ENCODE measurements around the gene CCDC85B. TPM values are rescaled to one million over a fixed set of nuclear protein-coding genes. Genes with fewer than 3 reads are reported as not detected.

The CCDC85B gene
- total and polyA plus RNA-seq, 4 donors = 4.3 to 12.6 (median 6.9) TPM

- WGBS = 83% methylated on average over 3 of the region's 3 CpGs
- DNase-seq (ENCODE audit: low spot score) = no peak
- Histone ChIP-seq H3K4me1 (ENCODE audit: control insufficient read depth in 4 of 4, insufficient read depth in 4 of 4, low read length in 3 of 4) (peaks cover 7 to 21% (median 16%) of the 10 kb centered on the region in 4 donors), H3K9me3 (ENCODE audit: control insufficient read depth in 4 of 4, low read length in 3 of 4) (no peaks in the 10 kb centered on the region), H3K27me3 (ENCODE audit: control insufficient read depth in 4 of 4, insufficient read depth in 4 of 4, low read length in 3 of 4) (no peaks in the 10 kb centered on the region), H3K27ac (ENCODE audit: low read depth in 1 of 2, low read length in 2 of 2) (no peak overlapping the region), H3K36me3 (ENCODE audit: control insufficient read depth in 4 of 4, insufficient read depth in 3 of 4, low read depth in 1 of 4, low read length in 3 of 4) (peaks cover 0 to 9% (median 4%) of the 10 kb centered on the region in 4 donors), H3K4me3 (ENCODE audit: low read depth in 1 of 3, low read length in 3 of 3) (no peak overlapping the region), H3K9ac (ENCODE audit: low read depth in 1 of 2, low read length in 2 of 2) (no peak overlapping the region)
- no peak for TF ChIP-seq EGR1 (IDR thresholded peaks at IDR 0.05; ENCODE audit: low read depth in 2 of 2)
- TF ChIP-seq, protein P1, sequence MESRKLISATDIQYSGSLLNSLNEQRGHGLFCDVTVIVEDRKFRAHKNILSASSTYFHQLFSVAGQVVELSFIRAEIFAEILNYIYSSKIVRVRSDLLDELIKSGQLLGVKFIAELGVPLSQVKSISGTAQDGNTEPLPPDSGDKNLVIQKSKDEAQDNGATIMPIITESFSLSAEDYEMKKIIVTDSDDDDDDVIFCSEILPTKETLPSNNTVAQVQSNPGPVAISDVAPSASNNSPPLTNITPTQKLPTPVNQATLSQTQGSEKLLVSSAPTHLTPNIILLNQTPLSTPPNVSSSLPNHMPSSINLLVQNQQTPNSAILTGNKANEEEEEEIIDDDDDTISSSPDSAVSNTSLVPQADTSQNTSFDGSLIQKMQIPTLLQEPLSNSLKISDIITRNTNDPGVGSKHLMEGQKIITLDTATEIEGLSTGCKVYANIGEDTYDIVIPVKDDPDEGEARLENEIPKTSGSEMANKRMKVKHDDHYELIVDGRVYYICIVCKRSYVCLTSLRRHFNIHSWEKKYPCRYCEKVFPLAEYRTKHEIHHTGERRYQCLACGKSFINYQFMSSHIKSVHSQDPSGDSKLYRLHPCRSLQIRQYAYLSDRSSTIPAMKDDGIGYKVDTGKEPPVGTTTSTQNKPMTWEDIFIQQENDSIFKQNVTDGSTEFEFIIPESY (IDR thresholded peaks at IDR 0.05) = no peak
- no peak for TF ChIP-seq RXRA (IDR thresholded peaks at IDR 0.05)
- no peak for TF ChIP-seq HNF4G (IDR thresholded peaks at IDR 0.05)
- TF ChIP-seq JUND (IDR thresholded peaks at IDR 0.05) = no peak
- no peak for TF ChIP-seq CTCF (IDR thresholded peaks at IDR 0.05; ENCODE audit: low read depth, low read length, missing input control)
- TF ChIP-seq FOXA2 (IDR thresholded peaks at IDR 0.05) = no peak
- TF ChIP-seq FOXA1 (IDR thresholded peaks at IDR 0.05) = no peak
- no peak for TF ChIP-seq NR2F2 (IDR thresholded peaks at IDR 0.05)
- TF ChIP-seq RAD21 (IDR thresholded peaks at IDR 0.05) = no peak
- TF ChIP-seq MAX (IDR thresholded peaks at IDR 0.05) = no peak
- TF ChIP-seq, protein P2, sequence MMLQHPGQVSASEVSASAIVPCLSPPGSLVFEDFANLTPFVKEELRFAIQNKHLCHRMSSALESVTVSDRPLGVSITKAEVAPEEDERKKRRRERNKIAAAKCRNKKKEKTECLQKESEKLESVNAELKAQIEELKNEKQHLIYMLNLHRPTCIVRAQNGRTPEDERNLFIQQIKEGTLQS (IDR thresholded peaks at IDR 0.05) = no peak
Measured at GRCh38 chr11:65922565-65922964, 32.1 kb downstream of the CCDC85B start.

DNA sequence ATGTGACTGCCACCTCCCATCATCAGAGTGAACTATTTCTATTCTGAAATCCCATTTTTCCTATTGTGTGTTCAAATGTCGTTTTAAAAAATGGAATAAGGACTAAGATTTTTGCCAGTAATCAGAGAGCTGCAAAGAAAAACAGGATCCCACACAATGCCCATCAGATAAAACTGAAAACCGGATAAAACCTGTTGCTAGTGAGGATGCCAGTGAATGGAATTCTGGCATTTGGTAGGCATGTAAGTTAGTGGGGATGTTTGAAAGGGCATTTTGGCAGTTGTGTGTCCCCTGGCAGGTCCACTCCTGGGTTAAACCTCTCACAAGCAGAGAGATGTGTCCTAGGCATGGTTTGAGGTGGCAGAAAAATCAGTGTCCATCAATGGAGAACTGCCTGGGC is 34.9 kb downstream of the CCDC85B start:
- H3K9ac ChIP-seq (ENCODE audit: low read depth in 1 of 2, low read length in 2 of 2) = no peak overlapping the region
- no peaks in the 10 kb centered on the region for H3K27me3 ChIP-seq (ENCODE audit: control insufficient read depth in 4 of 4, insufficient read depth in 4 of 4, low read length in 3 of 4)
- H3K4me3 ChIP-seq (ENCODE audit: low read depth in 1 of 3, low read length in 3 of 3) = no peak overlapping the region
- no peak for DNase-seq (ENCODE audit: low spot score)
- H3K9me3 ChIP-seq (ENCODE audit: control insufficient read depth in 4 of 4, low read length in 3 of 4) = no peaks in the 10 kb centered on the region
- WGBS = 60% methylated on average over 2 of the region's 2 CpGs
- TF ChIP-seq, protein P2 (IDR thresholded peaks at IDR 0.05) = no peak
- TF ChIP-seq MAX (IDR thresholded peaks at IDR 0.05) (no peak), YY1 (IDR thresholded peaks at IDR 0.05) (no peak), GABPA (IDR thresholded peaks at IDR 0.05 in 1 of 2, conservative IDR thresholded peaks at IDR 0.05 in 1 of 2) (no peak), HNF4G (IDR thresholded peaks at IDR 0.05) (no peak), JUND (IDR thresholded peaks at IDR 0.05) (no peak)
- H3K4me1 ChIP-seq (ENCODE audit: control insufficient read depth in 4 of 4, insufficient read depth in 4 of 4, low read length in 3 of 4) = peaks cover 3 to 8% (median 4%) of the 10 kb centered on the region in 4 donors
- no peak overlapping the region for H3K27ac ChIP-seq (ENCODE audit: low read depth in 1 of 2, low read length in 2 of 2)
- peaks cover 0 to 9% (median 4%) of the 10 kb centered on the region in 4 donors for H3K36me3 ChIP-seq (ENCODE audit: control insufficient read depth in 4 of 4, insufficient read depth in 3 of 4, low read depth in 1 of 4, low read length in 3 of 4)
